Right lobe of liver (tissue), 4 donors: ENCODE data around the gene RAB4A.

Source experiments
- POLR2A ChIP-seq: fragments of 450-650 bp; IDR thresholded peaks from one replicate; pipeline ENCODE4 v1.6.1; 2017; ENCODE audit warnings: antibody characterized with exemption, mild to moderate bottlenecking
- TF ChIP-seq, protein P1 (sequence below), 4 donors: fragments of 200-600 bp in 3 of 4; fragments of 450-650 bp in 1 of 4; IDR thresholded peaks; one replicate each; pipeline versions ENCODE4 v1.5.1 to v1.8.0; 2016 to 2022; ENCODE audit warnings: antibody characterized with exemption in 4 of 4, mild to moderate bottlenecking in 2 of 4
- donor health status: DM: no; HTN: no; CAD: no.
- donor health status: DM: no; HTN: no; CAD: no.
- donor health status: DM: no; HTN: yes; CAD: no.

DNA sequence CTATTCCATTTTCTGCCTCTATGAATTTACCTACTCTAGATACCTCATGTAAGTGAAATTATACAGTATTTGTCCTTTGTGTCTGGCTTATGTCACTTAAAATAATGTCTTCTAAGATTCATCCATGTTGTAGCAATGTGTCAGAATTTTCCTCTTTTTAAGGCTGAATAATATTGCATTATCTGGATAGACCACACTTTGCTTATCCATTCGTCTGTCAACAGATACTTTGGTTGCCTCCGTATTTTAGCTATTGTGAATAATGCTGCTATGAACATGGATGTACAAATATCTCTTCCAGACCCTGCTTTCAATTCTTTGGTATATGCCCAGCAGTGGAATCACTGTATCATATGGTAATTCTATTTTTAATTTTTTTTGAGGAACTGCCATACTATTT, 82.1 kb downstream of the RAB4A start:
- TF ChIP-seq, protein P1, sequence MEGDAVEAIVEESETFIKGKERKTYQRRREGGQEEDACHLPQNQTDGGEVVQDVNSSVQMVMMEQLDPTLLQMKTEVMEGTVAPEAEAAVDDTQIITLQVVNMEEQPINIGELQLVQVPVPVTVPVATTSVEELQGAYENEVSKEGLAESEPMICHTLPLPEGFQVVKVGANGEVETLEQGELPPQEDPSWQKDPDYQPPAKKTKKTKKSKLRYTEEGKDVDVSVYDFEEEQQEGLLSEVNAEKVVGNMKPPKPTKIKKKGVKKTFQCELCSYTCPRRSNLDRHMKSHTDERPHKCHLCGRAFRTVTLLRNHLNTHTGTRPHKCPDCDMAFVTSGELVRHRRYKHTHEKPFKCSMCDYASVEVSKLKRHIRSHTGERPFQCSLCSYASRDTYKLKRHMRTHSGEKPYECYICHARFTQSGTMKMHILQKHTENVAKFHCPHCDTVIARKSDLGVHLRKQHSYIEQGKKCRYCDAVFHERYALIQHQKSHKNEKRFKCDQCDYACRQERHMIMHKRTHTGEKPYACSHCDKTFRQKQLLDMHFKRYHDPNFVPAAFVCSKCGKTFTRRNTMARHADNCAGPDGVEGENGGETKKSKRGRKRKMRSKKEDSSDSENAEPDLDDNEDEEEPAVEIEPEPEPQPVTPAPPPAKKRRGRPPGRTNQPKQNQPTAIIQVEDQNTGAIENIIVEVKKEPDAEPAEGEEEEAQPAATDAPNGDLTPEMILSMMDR (IDR thresholded peaks at IDR 0.05): no peak
- no peak for TF ChIP-seq POLR2A
